Uterus (tissue), 2 donors: ENCODE measurements around the gene NAPSA.

Experiments used
- CTCF ChIP-seq, 4 experiments: fragments of 200-600 bp in 2 of 4; fragments of 450-650 bp in 2 of 4; sonication (generic) in 2 of 4; IDR thresholded peaks; one replicate each; pipeline ENCODE4 v1.5.1; 2016 to 2019; ENCODE audit warnings: antibody characterized with exemption in 4 of 4, mild to moderate bottlenecking in 2 of 4, moderate library complexity in 1 of 4
- POLR2A ChIP-seq, 2 donors: fragments of 450-650 bp; IDR thresholded peaks; one replicate each; pipeline ENCODE4 v1.6.1; 2016; ENCODE audit warnings: antibody characterized with exemption in 2 of 2, mild to moderate bottlenecking in 1 of 2, moderate library complexity in 1 of 2

- TF ChIP-seq CTCF (IDR thresholded peaks at IDR 0.05): no peak
- no peak for TF ChIP-seq POLR2A (IDR thresholded peaks at IDR 0.05)
These were observed 48.3 kb downstream of the NAPSA start for GRCh38 chr19:50317115-50317514.
